Islet precursor cell (in vitro differentiated cells): ENCODE results near the gene DSE.

ENCODE experiments used
- DNase-seq: peaks from one replicate; pipeline ENCODE4 v3.0.0-alpha.2; 2018

DSE gene

GRCh38 chr6:116419069-116419786 lies 48.5 kb downstream of the DSE start:
- no peak for DNase-seq

- DNase-seq: no peak
Observed at GRCh38 chr6:116420341-116420740, 49.6 kb downstream of the DSE start.

- no peak for DNase-seq
Observed at GRCh38 chr6:116422238-116422637, 51.5 kb downstream of the DSE start.

- DNase-seq: no peak
Observed at GRCh38 chr6:116424001-116424400, 53.3 kb downstream of the DSE start.

GRCh38 chr6:116426551-116426950 lies 55.8 kb downstream of the DSE start:
- no peak for DNase-seq

GRCh38 chr6:116429111-116429510 lies 58.4 kb downstream of the DSE start:
- no peak for DNase-seq

- DNase-seq: no peak
Observed at GRCh38 chr6:116430860-116431259, 60.1 kb downstream of the DSE start.

- no peak for DNase-seq
Observed at GRCh38 chr6:116431964-116432595, 61.3 kb downstream of the DSE start.

- no peak for DNase-seq
Observed at GRCh38 chr6:116433206-116433712, 62.5 kb downstream of the DSE start.

GRCh38 chr6:116434056-116434725 lies 63.4 kb downstream of the DSE start:
- no peak for DNase-seq

- peak; percentile 64 for DNase-seq
Observed at GRCh38 chr6:116436586-116436985, 65.8 kb downstream of the DSE start.

GRCh38 chr6:116437656-116438055 lies 66.9 kb downstream of the DSE start:
- DNase-seq: no peak

- no peak for DNase-seq
Observed at GRCh38 chr6:116438590-116439448, 68.1 kb downstream of the DSE start.

- no peak for DNase-seq
Observed at GRCh38 chr6:116439522-116440051, 68.8 kb downstream of the DSE start.

GRCh38 chr6:116443105-116443504 lies 72.4 kb downstream of the DSE start:
- DNase-seq: no peak

GRCh38 chr6:116444092-116444491 lies 73.3 kb downstream of the DSE start:
- DNase-seq: no peak

GRCh38 chr6:116444575-116444974 lies 73.8 kb downstream of the DSE start:
- no peak for DNase-seq

- no peak for DNase-seq
Observed at GRCh38 chr6:116445102-116445501, 74.4 kb downstream of the DSE start.

GRCh38 chr6:116446399-116446798 lies 75.7 kb downstream of the DSE start:
- no peak for DNase-seq

GRCh38 chr6:116447052-116447451 lies 76.3 kb downstream of the DSE start:
- no peak for DNase-seq

- no peak for DNase-seq
Observed at GRCh38 chr6:116447496-116448011, 76.8 kb downstream of the DSE start.

GRCh38 chr6:116449565-116449964 lies 78.8 kb downstream of the DSE start:
- no peak for DNase-seq
